HuH-7.5 (cell line): ENCODE measurements around the gene CD200R1.

ENCODE experiments used
- DNase-seq: peaks from one replicate; pipeline ENCODE4 v3.0.0; 2011; ENCODE audit warnings: low spot score

The CD200R1 gene, protein sequence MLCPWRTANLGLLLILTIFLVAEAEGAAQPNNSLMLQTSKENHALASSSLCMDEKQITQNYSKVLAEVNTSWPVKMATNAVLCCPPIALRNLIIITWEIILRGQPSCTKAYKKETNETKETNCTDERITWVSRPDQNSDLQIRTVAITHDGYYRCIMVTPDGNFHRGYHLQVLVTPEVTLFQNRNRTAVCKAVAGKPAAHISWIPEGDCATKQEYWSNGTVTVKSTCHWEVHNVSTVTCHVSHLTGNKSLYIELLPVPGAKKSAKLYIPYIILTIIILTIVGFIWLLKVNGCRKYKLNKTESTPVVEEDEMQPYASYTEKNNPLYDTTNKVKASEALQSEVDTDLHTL

DNA sequence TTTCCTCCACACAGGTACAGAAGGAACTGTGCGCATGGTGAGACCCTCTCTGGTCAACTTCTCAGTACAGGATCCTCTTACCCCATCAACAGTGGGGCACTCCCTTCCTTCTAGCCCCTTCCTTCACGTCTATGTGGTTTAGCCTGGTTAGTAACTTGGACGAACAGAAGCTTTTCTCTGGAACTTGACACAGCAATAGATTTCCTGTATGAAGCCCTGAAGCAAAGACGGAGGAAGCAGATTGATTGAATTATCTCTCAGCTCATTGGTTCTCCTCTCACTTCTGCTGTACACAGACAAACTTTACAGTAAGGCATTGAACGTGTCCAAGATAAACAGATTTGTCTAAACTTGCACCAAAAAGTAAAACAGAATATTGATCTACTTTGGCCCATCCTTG lies at the start of gene CD200R1:
CD200R1 (minus strand) TSS at position 210 of the 400 bp plus-strand sequence. CDS start 246 bp downstream, outside the sequence.
- DNase-seq, result no peak

GRCh38 chr3:113021471-113021870 lies 46.6 kb upstream of the CD200R1 start:
- DNase-seq, result no peak

- peak; percentile 84 for DNase-seq
Observed at GRCh38 chr3:113019182-113020137, 44.6 kb upstream of the CD200R1 start.

- no peak for DNase-seq
Observed at GRCh38 chr3:113018536-113019181, 43.8 kb upstream of the CD200R1 start.

DNA sequence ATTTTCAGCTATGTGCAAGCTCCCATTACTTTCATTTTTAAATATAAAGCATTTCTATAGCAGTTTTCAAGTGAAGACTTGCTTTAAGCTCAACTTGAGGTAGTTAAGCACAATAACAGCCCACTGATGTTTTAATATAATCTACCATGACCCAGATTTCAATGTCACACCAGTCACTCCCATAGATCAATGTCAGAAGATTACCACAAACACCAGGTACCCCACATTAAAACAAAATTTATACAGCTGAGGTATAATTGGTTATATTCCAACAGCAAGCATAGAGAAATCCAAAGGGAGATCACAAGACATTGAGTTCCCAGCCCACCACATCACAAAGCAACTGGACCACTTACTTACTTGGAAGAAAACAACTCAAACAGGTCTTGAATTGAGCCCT lies 38.7 kb upstream of the CD200R1 start:
- DNase-seq, result no peak

- DNase-seq, result no peak
Observed at GRCh38 chr3:113008117-113008516, 33.2 kb upstream of the CD200R1 start.

GRCh38 chr3:113006359-113007056 lies 31.6 kb upstream of the CD200R1 start:
- no peak for DNase-seq

DNA sequence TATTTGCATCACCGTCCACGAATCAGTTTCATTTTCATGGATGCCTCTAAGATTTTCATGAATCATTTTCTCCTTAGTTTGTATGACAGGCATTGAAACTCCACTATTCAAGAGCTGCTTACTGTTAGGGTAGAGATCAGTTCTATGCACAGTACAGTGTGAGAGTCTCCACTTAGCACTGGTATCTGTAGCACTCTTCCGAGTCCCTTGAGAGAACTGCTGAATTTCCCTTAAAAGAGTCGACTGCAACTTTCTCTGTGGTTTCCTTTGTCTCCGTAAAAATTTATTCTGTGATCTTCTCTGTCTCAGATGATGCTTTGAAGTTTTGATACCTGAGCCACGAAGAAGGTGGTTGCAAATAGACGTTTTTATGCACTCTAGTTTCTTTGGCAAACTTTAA lies 30.7 kb upstream of the CD200R1 start:
- DNase-seq, result no peak

- DNase-seq, result no peak
Observed at GRCh38 chr3:113002679-113003078, 27.8 kb upstream of the CD200R1 start.

DNA sequence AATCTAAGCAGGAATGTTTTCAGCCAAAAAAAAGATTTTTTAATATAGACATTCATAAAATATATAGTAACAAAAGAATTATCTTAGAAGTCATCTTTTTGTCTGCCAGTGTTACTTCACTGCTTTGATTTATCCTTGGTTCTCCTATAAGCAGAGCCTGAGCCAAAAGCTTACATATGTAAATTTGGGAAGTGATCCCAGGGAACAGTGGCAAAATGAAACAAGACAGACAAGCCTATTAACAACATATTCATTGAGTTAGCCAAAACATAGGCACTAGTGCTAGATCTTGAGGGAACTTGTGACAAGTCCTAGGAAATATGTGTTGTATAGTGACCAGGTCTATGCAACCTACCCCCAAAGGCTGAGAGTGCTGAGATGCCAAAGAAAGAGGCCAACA lies 27.1 kb upstream of the CD200R1 start:
- DNase-seq, result no peak

GRCh38 chr3:113000691-113001090 lies 25.8 kb upstream of the CD200R1 start:
- no peak for DNase-seq

DNA sequence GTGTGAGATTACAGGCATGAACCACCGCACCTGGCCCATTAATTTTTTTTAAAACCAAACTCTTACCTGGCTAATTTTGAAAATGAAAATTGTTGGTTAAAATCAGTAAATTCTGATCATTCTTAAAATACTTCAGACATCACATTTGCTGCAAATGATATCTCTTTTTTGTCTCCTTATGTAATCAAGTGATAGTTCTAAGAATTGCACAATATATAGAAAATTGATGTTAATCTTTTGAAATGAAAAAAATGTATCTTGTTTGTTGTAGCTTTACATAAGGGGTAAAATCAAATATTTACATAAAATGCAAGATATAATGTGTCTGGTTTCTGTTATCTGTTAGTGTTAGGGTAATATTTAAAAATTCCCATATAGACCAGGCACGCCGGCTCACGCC lies 20.9 kb upstream of the CD200R1 start:
- no peak for DNase-seq

DNA sequence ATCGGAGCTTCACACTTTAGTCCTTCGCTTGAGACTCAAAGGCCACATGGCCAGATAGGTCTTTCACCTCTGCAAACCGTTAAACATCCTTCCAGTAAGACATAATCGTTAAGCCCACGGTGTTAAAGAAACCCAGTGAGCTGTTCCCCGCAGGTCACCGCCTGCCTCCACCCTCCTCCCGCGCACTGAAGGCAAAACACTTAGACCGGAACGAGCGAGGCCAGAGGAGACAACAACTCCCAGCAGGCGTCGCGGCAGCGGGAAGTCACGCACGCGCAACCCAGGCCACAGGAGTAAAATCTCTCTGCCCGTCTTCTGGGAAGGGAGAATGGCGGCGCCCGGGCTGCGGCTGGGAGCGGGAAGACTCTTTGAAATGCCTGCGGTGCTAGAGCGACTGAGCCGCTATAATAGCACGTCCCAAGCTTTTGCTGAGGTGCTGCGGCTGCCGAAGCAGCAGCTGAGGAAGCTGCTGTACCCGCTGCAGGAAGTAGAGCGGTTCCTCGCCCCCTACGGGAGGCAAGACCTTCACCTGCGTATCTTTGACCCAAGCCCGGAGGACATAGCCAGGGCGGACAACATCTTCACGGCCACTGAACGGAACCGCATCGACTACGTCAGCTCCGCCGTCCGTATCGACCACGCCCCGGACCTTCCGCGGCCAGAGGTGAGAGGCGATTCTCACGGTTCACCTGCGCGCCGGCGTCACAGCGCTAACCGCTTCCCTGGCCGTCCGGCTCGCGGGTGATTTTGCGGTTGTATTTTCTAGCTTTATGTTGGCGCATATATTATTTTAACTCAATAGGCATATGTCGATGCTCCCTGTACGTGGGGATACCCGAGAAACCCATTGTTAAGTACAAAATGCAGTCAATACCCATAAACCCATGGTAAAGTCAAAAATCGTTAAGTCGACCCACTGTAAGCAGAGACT lies 16.0 kb upstream of the CD200R1 start, which contains the start of gene GTPBP8:
GTPBP8 (plus strand) TSS at position 313 of the 931 bp plus-strand sequence; CDS start at position 329, 16 bp downstream.
- DNase-seq, result peak; percentile 69

- no peak for DNase-seq
Observed at GRCh38 chr3:112987710-112988334, 12.9 kb upstream of the CD200R1 start.

DNA sequence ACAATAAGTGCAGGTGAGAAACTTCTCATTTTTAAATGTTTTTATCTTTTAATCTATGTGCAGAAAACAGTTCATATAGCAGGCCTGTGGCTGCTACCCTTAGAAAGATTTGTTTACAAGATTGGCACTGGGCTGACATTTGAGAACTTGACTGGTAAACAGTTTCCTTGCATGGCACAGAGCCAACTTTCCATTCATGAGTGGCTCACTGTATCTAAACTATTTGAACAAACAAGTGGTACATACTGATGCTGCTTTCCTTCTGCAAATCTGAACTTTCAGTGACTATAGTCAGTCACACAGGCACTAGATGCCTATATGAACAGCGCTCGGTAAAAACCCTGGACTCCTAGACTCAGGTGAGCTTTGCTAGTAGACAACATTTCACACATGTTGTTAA lies 9.6 kb upstream of the CD200R1 start:
- no peak for DNase-seq

DNA sequence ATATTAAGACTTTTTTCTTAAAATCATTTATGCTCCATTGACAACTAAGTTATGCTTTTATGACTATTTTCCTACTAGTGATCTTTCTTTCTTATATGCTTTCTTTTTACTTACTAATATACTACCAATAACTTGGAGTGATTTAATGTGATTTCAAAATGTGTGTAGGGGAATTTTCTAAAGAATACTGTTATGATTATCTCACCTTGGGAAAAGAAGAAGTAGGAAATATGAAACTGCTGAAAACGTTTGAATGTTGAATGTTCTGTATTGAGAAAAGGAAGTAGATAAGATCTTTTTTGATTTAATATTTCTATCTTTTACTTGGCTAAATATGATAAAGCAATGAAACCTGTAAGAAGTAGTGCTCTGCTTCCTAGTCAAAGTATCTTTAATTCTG lies 7.8 kb upstream of the CD200R1 start:
- no peak for DNase-seq

GRCh38 chr3:112980080-112980479 lies 5.2 kb upstream of the CD200R1 start:
- DNase-seq, result no peak

- no peak for DNase-seq
Observed at GRCh38 chr3:112979244-112979832, 4.4 kb upstream of the CD200R1 start.

- no peak for DNase-seq
Observed at GRCh38 chr3:112976953-112977352, 2.0 kb upstream of the CD200R1 start.

- DNase-seq, result no peak
Observed at GRCh38 chr3:112976001-112976400, 1.1 kb upstream of the CD200R1 start.
